ENCODE measurements around the gene CSN3. TPM values are rescaled to one million over a fixed set of nuclear protein-coding genes. Genes with fewer than 3 reads are reported as not detected.
"Not testable (repeated sequence)": the region's sequence is repeated elsewhere in the genome, so short reads cannot be mapped to it uniquely, and the experiment has no call there.

The CSN3 gene, protein sequence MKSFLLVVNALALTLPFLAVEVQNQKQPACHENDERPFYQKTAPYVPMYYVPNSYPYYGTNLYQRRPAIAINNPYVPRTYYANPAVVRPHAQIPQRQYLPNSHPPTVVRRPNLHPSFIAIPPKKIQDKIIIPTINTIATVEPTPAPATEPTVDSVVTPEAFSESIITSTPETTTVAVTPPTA
- polyA plus RNA-seq (ENCODE audit: insufficient read length in 3 of 3), result not detected
- long read RNA-seq, donor 1, result 0 reads
- long read RNA-seq, donor 2, result 0 reads
- long read RNA-seq, donor 3, result 0 reads
- long read RNA-seq, donor 4, result 0 reads
- long read RNA-seq, donor 5, result 0 reads
- long read RNA-seq, donor 6, result 0 reads
- long read RNA-seq, donor 7, result 0 reads
- long read RNA-seq, donor 8, result 0 reads
- long read RNA-seq, donor 9, result 0 reads
- long read RNA-seq, donor 10, result 0 reads
- long read RNA-seq, donor 11, result 0 reads
- long read RNA-seq, donor 12, result 0 reads
- long read RNA-seq, donor 13, result 0 reads
- long read RNA-seq, donor 14, result 0 reads
- long read RNA-seq, donor 15, result 0 reads
- long read RNA-seq, donor 16, result 0 reads

DNA sequence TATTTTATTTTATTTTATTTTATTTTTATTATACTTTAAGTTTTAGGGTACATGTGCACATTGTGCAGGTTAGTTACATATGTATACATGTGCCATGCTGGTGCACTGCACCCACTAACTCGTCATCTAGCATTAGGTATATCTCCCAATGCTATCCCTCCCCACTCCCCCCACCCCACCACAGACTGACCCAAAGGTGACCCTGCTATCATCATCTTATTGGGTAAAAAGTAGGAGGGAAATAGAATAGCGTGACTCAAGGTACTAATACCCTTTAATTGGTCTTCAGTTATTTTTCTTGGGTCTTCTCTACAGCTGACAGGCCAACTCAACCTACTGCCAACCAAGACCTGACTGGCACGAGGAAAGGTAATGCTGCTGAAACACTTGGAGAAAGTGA is at the start of gene CSN3:
Gene CSN3 (plus strand): TSS at position 301 of the 400 bp plus-strand sequence. CDS start 2,223 bp downstream, outside the sequence.
- DNase-seq (ENCODE audit: extremely low read depth in 1 of 11, low read depth in 9 of 11, low spot score in 4 of 11), result not testable (repeated sequence)

DNA sequence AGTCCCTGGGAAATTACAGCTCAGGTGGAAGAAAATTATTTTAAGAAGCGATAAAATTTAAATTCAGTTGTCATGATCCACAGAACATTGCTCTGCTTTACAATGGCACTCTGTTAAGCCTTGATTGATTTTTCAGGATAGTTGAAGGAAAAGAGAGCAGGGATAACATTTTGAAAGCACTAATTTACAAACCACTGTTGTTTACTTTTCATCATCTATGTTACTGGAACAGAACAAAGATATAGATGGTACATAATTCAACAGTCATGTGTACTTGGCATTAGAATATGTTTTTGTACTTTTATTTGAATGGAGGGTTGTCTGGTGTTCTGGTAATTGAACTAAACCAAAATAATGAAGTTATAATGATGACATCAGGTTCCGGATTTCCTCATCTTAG is 49.5 kb upstream of the CSN3 start:
- no peak for DNase-seq (ENCODE audit: extremely low read depth in 1 of 11, low read depth in 9 of 11, low spot score in 4 of 11)

DNA sequence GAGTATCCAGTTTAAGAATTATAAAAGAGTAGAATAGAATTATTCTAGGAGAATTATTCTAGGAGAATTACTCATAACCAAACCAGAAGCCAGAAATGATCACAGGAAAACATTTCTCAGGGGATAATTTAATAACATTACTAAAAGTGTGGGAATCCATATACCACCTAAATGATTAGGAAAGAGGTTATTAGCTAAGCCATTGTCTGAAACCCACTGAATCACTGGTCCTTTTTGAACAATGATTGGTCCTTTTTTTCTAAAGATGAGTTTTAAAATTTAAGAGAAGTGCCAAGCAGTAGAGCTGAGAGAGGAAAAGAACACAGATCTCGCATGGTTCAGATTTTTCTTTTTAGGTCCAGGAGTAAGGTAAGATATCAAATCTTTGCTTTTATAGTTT is 47.0 kb upstream of the CSN3 start, which contains the start of gene ODAM:
Gene ODAM (plus strand): TSS at position 301 of the 400 bp plus-strand sequence. CDS start 819 bp downstream, outside the sequence.
- DNase-seq (ENCODE audit: extremely low read depth in 1 of 11, low read depth in 9 of 11, low spot score in 4 of 11), result no peak

DNA sequence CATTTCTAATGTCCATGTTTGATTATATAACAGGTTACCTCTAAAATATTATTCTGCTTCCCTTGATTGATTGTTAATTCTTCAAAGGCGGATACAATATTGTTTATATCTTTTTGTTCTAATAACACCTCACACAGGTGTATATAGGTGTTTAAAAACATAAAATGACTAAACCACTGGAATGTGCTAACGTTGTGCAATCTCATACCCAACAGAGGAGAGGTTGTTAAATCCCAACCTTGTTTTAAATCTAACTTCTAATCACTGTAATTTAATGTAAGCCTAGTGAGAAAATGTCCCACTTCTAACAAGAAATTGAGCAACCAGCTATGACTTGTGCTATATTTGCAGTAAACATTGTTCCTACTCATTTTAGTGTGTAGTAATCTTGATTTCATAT is 45.5 kb upstream of the CSN3 start:
- DNase-seq (ENCODE audit: extremely low read depth in 1 of 11, low read depth in 9 of 11, low spot score in 4 of 11), result no peak

DNA sequence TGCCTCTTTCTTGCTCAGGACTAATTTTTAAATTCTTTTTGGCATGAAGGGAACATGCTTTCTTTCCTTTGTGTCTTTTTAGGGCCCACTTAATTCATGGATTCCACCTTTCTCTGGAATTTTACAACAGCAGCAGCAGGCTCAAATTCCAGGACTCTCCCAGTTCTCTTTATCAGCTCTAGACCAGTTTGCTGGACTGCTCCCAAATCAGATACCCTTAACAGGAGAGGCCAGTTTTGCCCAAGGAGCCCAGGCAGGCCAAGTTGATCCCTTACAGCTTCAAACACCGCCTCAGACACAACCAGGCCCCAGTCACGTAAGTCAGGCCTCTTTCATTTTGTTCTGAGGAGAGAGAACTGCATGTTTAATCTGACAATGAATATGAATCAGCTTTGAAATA is 44.6 kb upstream of the CSN3 start:
- DNase-seq (ENCODE audit: extremely low read depth in 1 of 11, low read depth in 9 of 11, low spot score in 4 of 11), result peak in 1 of 11 donors; percentile 9

DNA sequence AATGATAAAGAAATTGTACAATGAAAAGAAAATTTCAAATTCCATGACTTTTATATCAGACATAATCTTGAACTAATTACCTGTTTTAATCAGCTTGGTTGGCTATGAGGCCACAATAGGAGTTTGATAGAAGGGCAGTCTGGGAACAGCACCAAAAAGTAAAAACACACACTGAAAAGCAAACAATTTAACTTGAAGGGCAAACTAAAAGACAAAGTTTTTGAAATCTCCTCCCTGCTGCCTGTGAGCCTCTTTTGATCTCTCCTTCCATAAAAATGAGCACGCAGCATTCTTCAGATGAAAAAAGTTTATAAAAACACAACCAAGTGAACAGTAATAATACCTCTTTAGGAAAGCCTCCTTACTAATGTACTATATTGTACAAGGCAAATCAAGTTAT is 38.8 kb upstream of the CSN3 start:
- DNase-seq (ENCODE audit: extremely low read depth in 1 of 11, low read depth in 9 of 11, low spot score in 4 of 11), result no peak

DNA sequence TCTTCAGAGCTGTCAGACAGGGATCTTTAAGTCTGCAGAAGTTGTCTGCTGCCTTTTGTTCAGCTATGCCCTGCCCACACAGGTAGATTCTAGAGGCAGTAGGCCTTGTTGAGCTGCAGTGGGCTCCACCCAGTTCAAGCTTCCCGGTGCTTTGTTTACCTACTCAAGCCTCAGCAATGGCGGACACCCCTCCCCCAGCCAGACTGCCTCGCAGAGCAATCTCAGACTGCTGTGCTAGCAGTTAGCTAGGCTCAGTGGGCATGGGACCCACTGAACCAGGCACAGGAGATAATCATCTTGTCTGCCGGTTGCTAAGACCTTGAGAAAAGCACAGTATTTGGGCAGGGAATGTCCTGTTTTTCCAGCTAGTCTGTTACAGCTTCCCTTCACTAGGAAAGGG is 29.6 kb upstream of the CSN3 start:
- not testable (repeated sequence) for DNase-seq (ENCODE audit: extremely low read depth in 1 of 11, low read depth in 9 of 11, low spot score in 4 of 11)

DNA sequence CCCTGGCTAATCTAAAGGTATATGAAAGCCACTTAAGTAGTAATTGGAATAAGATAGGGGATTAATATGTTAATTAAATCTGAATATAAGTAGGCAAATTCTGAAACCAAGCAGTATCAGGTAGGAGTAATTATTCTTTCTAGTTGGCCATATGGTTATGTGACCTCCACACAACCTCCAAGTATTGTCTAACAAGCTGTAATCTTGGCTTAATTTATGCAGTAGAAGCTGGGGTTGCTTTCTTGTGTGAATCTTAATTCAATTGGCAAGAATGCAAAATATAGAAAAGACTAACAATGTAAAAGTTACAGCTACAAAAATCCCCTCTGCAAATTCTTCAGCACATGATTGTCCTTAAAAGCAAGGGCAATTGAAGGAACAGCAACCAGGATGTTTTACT is 26.3 kb upstream of the CSN3 start:
- not testable (repeated sequence) for DNase-seq (ENCODE audit: extremely low read depth in 1 of 11, low read depth in 9 of 11, low spot score in 4 of 11)

DNA sequence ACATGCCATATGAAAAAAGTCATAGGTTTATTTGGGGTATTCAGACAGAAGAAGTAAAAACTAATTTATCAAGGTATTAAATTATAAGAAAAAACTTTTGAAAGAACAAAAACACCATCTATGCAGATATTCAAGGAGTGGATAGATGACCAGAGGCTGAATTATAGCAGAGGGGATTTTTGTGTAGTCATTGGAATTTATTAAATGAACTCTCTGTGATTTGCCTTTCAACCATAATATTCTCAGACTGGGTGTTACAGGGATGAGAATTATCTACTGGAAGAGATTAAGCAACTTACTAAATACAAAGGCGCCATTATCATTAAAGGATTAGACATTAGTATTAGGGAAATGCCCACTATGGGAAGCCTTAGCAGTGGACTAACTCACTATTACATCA is 25.8 kb upstream of the CSN3 start:
- not testable (repeated sequence) for DNase-seq (ENCODE audit: extremely low read depth in 1 of 11, low read depth in 9 of 11, low spot score in 4 of 11)

DNA sequence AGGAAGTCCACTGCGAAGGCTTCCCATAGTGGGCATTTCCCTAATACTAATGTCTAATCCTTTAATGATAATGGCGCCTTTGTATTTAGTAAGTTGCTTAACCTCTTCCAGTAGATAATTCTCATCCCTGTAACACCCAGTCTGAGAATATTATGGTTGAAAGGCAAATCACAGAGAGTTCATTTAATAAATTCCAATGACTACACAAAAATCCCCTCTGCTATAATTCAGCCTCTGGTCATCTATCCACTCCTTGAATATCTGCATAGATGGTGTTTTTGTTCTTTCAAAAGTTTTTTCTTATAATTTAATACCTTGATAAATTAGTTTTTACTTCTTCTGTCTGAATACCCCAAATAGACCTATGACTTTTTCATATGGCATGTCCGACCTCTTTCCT is 21.0 kb upstream of the CSN3 start:
- not testable (repeated sequence) for DNase-seq (ENCODE audit: extremely low read depth in 1 of 11, low read depth in 9 of 11, low spot score in 4 of 11)

DNA sequence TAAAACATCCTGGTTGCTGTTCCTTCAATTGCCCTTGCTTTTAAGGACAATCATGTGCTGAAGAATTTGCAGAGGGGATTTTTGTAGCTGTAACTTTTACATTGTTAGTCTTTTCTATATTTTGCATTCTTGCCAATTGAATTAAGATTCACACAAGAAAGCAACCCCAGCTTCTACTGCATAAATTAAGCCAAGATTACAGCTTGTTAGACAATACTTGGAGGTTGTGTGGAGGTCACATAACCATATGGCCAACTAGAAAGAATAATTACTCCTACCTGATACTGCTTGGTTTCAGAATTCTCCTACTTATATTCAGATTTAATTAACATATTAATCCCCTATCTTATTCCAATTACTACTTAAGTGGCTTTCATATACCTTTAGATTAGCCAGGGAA is 20.6 kb upstream of the CSN3 start:
- not testable (repeated sequence) for DNase-seq (ENCODE audit: extremely low read depth in 1 of 11, low read depth in 9 of 11, low spot score in 4 of 11)

DNA sequence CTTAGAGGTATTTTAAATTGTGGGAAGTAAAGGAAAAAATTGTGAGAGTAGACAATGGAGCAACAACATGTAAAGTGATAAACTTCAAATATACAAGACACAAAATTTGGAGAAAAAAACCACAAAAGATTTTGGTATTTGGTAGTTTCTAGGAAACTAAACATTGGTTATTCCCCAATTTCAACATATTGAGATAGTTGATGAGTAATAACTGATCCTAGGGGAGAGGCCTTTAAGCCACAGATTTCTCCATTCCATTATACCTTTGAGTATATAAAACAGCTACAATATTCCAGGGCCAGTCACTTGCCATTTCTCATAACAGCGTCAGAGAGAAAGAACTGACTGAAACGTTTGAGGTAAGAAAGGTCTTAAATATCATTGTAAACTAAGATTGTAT is 16.6 kb upstream of the CSN3 start, which contains the start of gene FDCSP:
Gene FDCSP (plus strand): TSS at position 301 of the 400 bp plus-strand sequence. CDS start 5,071 bp downstream, outside the sequence.
- no peak for DNase-seq (ENCODE audit: extremely low read depth in 1 of 11, low read depth in 9 of 11, low spot score in 4 of 11)

DNA sequence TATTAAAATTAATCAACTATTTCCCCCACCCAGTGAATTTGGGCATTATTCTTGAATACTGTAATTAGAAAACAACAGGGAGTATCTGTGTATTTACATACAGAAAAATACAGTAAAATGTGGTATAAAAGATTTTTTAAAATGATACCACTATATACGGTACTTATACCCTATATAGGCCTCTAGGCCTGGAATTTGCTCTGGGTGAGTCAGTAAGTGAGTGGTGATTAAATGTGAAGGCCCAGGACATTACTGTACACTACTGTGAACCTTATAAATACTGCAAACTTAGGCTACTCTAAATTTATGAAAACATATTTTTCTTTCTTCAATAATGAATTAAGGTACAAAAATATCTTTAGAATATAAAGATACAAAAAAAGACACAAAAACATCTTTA is 6.3 kb upstream of the CSN3 start:
- DNase-seq (ENCODE audit: extremely low read depth in 1 of 11, low read depth in 9 of 11, low spot score in 4 of 11), result no peak

DNA sequence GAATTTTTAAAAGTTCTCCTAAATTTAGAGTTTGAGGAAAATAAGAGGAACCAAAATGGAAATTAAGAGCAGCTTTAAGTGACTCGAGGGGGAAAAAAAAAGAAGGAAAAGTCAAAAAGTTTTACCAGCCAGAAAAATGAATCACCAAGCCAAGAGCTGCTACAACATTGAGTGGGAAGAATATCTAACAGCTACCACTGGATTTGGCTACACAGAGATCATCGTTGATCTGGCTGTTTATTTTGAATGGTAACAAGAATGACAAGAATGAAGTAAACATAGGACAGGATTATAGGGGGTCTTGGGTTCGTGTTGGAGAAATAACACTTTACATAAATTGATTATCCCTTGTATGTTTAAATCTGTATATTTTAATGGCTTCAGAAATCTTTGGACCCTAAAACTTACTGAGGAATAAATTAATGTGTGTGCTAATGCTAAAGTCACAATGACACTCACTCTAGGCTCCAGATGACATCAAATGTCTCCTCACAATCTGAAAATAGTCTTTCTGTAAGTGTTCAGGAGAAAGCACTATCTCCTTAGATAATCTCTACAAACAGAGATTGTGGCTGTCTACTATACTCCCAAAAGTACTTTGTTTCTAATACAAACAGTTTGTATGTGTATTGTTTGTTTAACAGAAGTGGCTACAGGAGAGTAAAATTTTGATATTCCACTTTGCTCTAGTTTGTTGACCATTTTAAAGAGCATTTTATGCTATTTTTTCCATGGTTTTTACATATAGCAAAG is 3.1 kb upstream of the CSN3 start:
- DNase-seq (ENCODE audit: extremely low read depth in 1 of 11, low read depth in 9 of 11, low spot score in 4 of 11), result no peak

DNA sequence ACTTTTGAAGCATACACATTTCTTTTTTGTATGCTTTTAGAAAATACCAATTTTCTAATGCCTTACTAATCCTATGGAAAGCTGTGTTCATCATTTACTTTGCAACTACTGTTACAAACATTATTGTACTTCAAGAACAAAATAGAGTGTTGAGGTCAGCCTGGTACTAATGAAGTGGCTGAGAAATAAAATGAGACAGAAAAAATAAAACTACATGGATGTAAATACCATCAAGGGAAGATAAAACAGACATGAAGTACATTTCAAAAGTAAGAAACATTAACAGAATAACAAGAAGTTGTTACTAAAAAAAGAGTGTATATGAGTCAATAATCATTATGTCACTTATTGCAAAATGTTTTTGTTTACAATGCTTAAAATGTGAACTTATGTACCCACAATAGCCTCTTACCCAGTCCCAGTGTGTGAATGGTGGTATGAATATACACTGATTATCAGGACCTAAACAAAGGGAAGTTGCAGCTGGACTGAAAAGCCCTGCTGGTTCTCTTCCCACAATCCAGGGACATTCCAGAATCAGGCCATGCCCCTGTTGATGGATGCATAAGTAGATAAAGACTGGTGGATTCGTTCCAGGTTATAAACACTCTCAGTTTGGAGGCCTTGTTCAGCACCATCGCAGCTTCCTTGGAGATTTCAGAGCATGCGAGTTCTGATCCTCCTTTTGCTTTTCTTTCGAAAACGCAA is 2.4 kb upstream of the CSN3 start:
- DNase-seq (ENCODE audit: extremely low read depth in 1 of 11, low read depth in 9 of 11, low spot score in 4 of 11), result no peak

DNA sequence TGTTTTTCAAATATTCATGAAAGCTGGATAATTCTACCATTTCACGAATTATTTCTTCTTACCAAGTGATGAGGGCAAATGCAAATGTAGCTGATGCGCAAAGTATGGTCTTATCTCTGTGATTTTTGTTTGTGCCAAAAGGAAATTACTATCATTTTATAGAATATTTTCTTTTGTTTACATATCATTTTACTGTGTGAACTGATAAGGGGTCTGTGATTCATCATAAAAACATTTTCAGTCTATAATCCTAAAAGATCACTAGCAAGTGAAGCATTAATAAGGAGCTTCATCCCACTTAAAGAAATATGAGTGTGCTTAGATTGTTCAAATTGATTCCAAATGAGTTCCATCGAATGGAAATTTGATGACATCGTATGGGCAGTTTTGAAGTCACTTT is 694 bp downstream of the CSN3 start:
- no peak for DNase-seq (ENCODE audit: extremely low read depth in 1 of 11, low read depth in 9 of 11, low spot score in 4 of 11)

DNA sequence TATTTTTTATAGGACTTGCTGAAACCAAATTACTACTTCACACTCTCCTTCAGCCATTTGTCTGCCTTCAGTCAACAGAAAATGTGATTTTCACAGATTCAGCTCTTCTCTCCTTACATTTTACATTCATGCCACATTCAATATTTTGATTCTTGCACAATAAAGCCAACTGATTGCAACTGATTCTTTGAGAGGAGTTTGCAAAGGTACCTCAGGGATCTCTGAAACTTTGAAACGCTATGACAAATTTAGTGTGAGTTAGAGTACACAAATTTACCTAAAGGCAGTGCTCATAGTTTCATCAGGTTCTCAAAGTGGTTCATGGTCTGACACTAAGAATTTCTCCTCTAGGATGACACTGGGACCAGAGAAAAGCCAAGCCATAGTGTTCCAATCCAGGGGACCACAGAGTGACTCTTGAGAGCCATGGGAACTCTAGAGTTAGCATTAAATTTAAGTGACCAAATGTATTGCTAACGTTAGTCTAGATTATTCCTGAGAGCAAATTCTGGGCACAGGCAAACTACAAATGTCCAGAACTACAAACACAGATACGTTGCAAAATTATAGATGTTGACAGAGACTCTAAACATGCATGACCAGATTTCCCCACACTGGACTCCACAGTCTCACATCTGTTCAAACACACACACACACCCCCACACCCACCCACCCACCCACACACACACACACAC is 9.0 kb downstream of the CSN3 start:
- DNase-seq (ENCODE audit: extremely low read depth in 1 of 11, low read depth in 9 of 11, low spot score in 4 of 11), result no peak

DNA sequence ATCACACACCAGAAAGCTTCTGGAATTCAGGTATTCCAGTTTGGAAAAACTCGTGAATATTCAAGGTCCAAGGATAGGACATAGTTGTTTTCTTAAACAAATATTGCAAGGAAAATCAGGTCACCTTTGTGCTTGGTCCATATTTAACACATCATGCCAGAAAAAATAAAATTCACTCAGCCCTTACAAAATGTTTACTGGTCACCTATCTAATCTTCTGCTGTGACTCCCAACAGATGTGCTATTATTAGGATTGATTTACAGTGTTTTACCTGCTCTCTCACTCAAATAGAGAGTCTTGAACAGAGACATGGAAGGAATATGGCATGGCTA is 9.5 kb downstream of the CSN3 start:
- no peak for DNase-seq (ENCODE audit: extremely low read depth in 1 of 11, low read depth in 9 of 11, low spot score in 4 of 11)

DNA sequence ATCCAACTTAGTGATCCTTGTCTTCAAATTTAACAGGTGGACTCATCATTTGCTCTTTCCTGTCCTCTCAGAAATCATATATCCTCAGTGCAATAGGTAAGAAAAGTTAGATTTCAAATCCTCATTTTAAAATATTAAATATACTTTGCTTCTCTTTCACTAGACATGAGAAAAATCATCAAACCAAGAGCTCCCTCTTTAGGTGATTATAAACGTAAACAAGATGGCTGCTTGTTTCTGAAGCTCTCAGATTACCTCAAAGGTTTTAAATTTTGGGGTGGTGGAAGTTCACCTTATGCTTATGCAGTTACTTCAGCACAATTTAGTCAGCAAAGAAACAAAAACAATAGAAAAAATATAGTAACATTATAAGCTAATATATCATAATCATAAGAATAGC is 27.3 kb downstream of the CSN3 start:
- DNase-seq (ENCODE audit: extremely low read depth in 1 of 11, low read depth in 9 of 11, low spot score in 4 of 11), result no peak
